Embryonic facial prominence (tissue), 1 donor: ENCODE measurements around the gene GRIN2A.

Source experiments
- DNase-seq: peaks from one replicate; pipeline ENCODE4 v3.0.0-alpha.2; 2016; ENCODE audit errors: extremely low spot score

Gene GRIN2A

GRCh38 chr16:10086620-10087019, 95.6 kb downstream of the GRIN2A start:
- no peak for DNase-seq

GRCh38 chr16:10085078-10085798, 97.0 kb downstream of the GRIN2A start:
- DNase-seq, result no peak

GRCh38 chr16:10083301-10083700, 98.9 kb downstream of the GRIN2A start:
- no peak for DNase-seq

- DNase-seq, result no peak
Measured at GRCh38 chr16:10081201-10081940, 100.9 kb downstream of the GRIN2A start.

GRCh38 chr16:10080051-10080772, 102.0 kb downstream of the GRIN2A start:
- no peak for DNase-seq

GRCh38 chr16:10078541-10078949, 103.7 kb downstream of the GRIN2A start:
- no peak for DNase-seq

GRCh38 chr16:10077861-10078260, 104.4 kb downstream of the GRIN2A start:
- no peak for DNase-seq

GRCh38 chr16:10076037-10076436, 106.2 kb downstream of the GRIN2A start:
- no peak for DNase-seq

GRCh38 chr16:10070591-10070990, 111.6 kb downstream of the GRIN2A start:
- DNase-seq, result no peak

- DNase-seq, result no peak
Measured at GRCh38 chr16:10069374-10069773, 112.9 kb downstream of the GRIN2A start.

GRCh38 chr16:10067835-10068234, 114.4 kb downstream of the GRIN2A start:
- DNase-seq, result no peak

GRCh38 chr16:10067406-10067805, 114.8 kb downstream of the GRIN2A start:
- no peak for DNase-seq

- DNase-seq, result no peak
Measured at GRCh38 chr16:10065019-10065418, 117.2 kb downstream of the GRIN2A start.

GRCh38 chr16:10048850-10049249, 133.4 kb downstream of the GRIN2A start:
- no peak for DNase-seq

- no peak for DNase-seq
Measured at GRCh38 chr16:10045947-10046346, 136.3 kb downstream of the GRIN2A start.

GRCh38 chr16:10045291-10045775, 136.9 kb downstream of the GRIN2A start:
- no peak for DNase-seq

- no peak for DNase-seq
Measured at GRCh38 chr16:10040136-10041080, 141.8 kb downstream of the GRIN2A start.

- no peak for DNase-seq
Measured at GRCh38 chr16:10039220-10040096, 142.8 kb downstream of the GRIN2A start.

GRCh38 chr16:10037751-10038150, 144.5 kb downstream of the GRIN2A start:
- DNase-seq, result no peak

GRCh38 chr16:10036956-10037355, 145.3 kb downstream of the GRIN2A start:
- DNase-seq, result no peak
